ENCODE measurements around the gene LTB4R2.

LTB4R2 gene

DNA sequence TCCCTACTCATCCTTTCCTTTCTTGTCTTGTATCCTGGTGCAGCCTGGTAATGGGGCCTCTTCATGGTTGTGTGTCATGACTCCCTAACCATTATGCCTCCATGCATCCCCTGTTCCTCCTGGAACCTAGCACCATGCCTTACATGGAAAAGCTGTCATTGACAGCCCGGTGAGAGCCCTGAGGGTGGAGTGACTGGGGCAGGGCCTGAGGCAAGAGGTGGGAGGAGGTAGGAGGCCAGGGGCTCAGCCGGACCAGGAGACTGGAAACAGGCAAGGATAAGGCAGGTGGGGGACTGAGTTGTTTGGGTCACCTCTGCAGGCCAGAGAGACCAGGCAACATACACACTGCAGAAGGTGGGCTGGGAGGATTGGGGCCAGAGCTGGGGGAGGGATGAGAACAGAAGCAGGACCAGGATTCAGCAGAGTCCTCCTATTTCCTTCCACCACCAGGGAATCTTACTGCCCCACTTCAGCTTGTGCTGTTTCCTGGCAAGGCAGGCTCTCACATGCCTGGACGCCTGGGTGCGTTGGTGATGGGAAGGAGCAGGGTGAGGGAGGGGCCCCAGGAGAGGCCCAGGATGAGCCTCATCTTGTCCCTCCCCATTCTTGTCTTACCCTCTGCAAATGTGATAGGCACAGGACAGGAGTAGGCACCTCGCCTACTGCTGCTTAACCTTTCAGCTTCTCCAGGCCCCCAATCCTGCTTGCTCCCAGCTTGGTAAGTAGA, at the start of gene LTB4R2:
Gene LTB4R2, plus strand, starts transcription at position 603 of the 727 bp plus-strand sequence. CDS start 525 bp downstream, outside the sequence.
- TF ChIP-seq ZFX (IDR thresholded peaks at IDR 0.05; ENCODE audit: borderline replicate concordance): no peak
- TF ChIP-seq, protein P1, sequence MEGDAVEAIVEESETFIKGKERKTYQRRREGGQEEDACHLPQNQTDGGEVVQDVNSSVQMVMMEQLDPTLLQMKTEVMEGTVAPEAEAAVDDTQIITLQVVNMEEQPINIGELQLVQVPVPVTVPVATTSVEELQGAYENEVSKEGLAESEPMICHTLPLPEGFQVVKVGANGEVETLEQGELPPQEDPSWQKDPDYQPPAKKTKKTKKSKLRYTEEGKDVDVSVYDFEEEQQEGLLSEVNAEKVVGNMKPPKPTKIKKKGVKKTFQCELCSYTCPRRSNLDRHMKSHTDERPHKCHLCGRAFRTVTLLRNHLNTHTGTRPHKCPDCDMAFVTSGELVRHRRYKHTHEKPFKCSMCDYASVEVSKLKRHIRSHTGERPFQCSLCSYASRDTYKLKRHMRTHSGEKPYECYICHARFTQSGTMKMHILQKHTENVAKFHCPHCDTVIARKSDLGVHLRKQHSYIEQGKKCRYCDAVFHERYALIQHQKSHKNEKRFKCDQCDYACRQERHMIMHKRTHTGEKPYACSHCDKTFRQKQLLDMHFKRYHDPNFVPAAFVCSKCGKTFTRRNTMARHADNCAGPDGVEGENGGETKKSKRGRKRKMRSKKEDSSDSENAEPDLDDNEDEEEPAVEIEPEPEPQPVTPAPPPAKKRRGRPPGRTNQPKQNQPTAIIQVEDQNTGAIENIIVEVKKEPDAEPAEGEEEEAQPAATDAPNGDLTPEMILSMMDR (IDR thresholded peaks at IDR 0.05): no peak

GRCh38 chr14:24260780-24261157, 49.2 kb upstream of the LTB4R2 start:
- TF ChIP-seq, protein P1 (IDR thresholded peaks at IDR 0.05): no peak
- no peak for TF ChIP-seq ZFX (IDR thresholded peaks at IDR 0.05; ENCODE audit: borderline replicate concordance)
- H3K27ac ChIP-seq: no peak overlapping the region

More for the DNA sequence above, at the start of gene LTB4R2:
- peak within 1 kb of the TSS; percentile 82 for H3K27ac ChIP-seq

DNA sequence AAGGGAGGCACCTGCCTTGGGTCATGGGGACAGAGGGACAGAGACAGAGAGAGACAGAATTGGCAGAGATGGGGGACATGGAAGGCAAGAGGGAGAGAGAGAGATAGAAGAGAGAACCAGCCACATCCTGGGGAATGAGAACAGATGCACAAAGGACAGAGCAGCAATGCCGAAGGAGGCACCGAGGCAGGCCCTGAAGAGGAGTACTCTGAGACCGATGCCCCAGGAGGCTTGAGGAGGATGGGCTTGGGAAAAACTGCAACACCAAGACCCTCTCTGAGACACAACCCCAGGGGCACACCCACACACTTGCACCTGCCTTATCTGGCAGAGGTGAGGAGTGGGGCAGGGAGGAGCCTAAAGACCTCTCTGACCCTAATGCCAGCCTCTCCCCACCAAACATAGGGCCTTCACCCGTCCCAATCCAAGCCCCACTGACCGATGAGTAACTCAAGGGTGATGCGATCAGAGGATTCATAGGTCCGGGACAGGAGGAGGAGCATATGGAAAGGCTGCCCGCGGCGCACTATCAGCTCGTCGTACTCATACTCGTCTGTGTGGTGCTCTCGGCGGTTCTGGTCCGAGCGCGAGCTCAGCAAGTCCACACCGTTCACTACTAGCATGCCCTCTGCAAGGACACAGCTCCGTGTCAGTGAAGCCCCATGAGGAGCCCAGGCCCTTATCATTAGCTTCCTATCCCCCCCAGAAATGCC, 48.5 kb upstream of the LTB4R2 start:
- no peak for TF ChIP-seq ZFX (IDR thresholded peaks at IDR 0.05; ENCODE audit: borderline replicate concordance)
- TF ChIP-seq, protein P1 (IDR thresholded peaks at IDR 0.05): no peak
- H3K27ac ChIP-seq: no peak overlapping the region

- TF ChIP-seq, protein P1 (IDR thresholded peaks at IDR 0.05): no peak
- no peak for TF ChIP-seq ZFX (IDR thresholded peaks at IDR 0.05; ENCODE audit: borderline replicate concordance)
- no peak overlapping the region for H3K27ac ChIP-seq
Observed at GRCh38 chr14:24261969-24262327, 48.0 kb upstream of the LTB4R2 start.

- no peak for TF ChIP-seq ZFX (IDR thresholded peaks at IDR 0.05; ENCODE audit: borderline replicate concordance)
- TF ChIP-seq, protein P1 (IDR thresholded peaks at IDR 0.05): no peak
- 0 out of 2 replicates have a peak within 1 kb of the TSS, but pooled peaks have one; percentile 7 for H3K27ac ChIP-seq
Observed at GRCh38 chr14:24262821-24263733, 46.9 kb upstream of the LTB4R2 start, which contains the start of gene TGM1. Gene TGM1, minus strand, starts transcription at chr14:24263177. Its CDS starts 825 bp downstream, at chr14:24262352.

DNA sequence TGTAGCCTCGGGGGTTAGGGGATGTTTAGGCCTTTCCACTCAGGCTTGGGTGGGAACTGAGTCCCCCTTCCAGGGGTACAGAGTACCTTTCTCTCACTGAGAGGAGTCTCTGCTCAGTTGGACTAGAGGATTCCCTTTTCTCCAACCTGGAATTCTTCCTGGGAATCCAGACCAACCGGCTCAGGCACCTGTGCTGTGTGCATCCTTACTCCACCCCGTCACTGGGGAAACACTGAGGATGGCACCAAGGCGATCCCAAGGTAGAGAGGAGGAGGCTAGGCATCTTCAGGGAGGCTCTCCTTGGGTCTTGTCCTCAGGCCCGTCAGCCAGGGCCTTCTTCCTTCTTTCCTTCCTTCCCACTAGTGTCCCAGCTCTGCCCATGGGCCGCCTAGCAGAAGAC, 46.1 kb upstream of the LTB4R2 start:
- 0 out of 2 replicates have a peak overlapping the region, but pooled peaks have one; percentile 7 for H3K27ac ChIP-seq

More for the DNA sequence above, 46.1 kb upstream of the LTB4R2 start:
- no peak for TF ChIP-seq ZFX (IDR thresholded peaks at IDR 0.05; ENCODE audit: borderline replicate concordance)
- TF ChIP-seq, protein P1 (IDR thresholded peaks at IDR 0.05): no peak

All from 22Rv1 (cell line).